ENCODE measurements around the gene IGSF11.
"Not testable (repeated sequence)": the region's sequence is repeated elsewhere in the genome, so short reads cannot be mapped to it uniquely, and the experiment has no call there.

Gene IGSF11

DNA sequence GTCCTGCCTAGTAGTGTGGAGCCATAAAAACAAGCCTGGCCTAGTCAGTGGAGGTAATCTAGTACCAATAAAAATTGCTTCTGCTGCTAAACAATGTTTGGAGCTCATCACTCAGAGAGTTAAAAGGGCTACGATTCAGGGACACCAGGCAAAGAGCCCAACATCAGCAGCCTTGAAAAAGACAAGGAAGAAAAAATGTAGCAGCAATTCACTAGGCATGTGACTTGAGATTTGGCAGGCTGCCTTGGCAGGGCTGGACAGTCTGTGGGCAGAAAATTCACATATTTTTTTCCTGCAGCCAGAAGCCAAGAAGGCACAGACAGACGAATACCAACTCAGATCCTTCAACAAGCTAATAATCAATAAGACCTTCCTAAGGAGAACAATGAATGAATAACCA is 47.2 kb downstream of the IGSF11 start:
- Histone ChIP-seq H3K9ac (ENCODE audit: low read length) (no peak overlapping the region), H3K4me3 (ENCODE audit: low read depth in 1 of 2, low read length in 2 of 2) (no peak overlapping the region), H3K27me3 (ENCODE audit: control insufficient read depth in 1 of 2, insufficient read depth in 2 of 2, low read length in 2 of 2) (no peaks in the 10 kb centered on the region), H3K4me1 (ENCODE audit: insufficient read depth, low read length) (peaks cover 25% of the 10 kb centered on the region), H3K36me3 (ENCODE audit: insufficient read depth, low read length) (no peaks in the 10 kb centered on the region), H3K9me3 (ENCODE audit: low read length) (no peaks in the 10 kb centered on the region), H3K27ac (ENCODE audit: low read depth, low read length) (no peak overlapping the region)

GRCh38 chr3:118986734-118987133 is 47.9 kb downstream of the IGSF11 start:
- Histone ChIP-seq H3K27me3 (ENCODE audit: control insufficient read depth in 1 of 2, insufficient read depth in 2 of 2, low read length in 2 of 2) (no peaks in the 10 kb centered on the region), H3K27ac (ENCODE audit: low read depth, low read length) (no peak overlapping the region), H3K4me1 (ENCODE audit: insufficient read depth, low read length) (peaks cover 25% of the 10 kb centered on the region), H3K4me3 (ENCODE audit: low read depth in 1 of 2, low read length in 2 of 2) (no peak overlapping the region), H3K9me3 (ENCODE audit: low read length) (no peaks in the 10 kb centered on the region), H3K36me3 (ENCODE audit: insufficient read depth, low read length) (no peaks in the 10 kb centered on the region), H3K9ac (ENCODE audit: low read length) (no peak overlapping the region)

- Histone ChIP-seq H3K27me3 (ENCODE audit: control insufficient read depth in 1 of 2, insufficient read depth in 2 of 2, low read length in 2 of 2) (no peaks in the 10 kb centered on the region), H3K4me1 (ENCODE audit: insufficient read depth, low read length) (peaks cover 19% of the 10 kb centered on the region), H3K9ac (ENCODE audit: low read length) (no peak overlapping the region), H3K9me3 (ENCODE audit: low read length) (no peaks in the 10 kb centered on the region), H3K36me3 (ENCODE audit: insufficient read depth, low read length) (no peaks in the 10 kb centered on the region), H3K4me3 (ENCODE audit: low read depth in 1 of 2, low read length in 2 of 2) (no peak overlapping the region), H3K27ac (ENCODE audit: low read depth, low read length) (no peak overlapping the region)
These were observed 49.9 kb downstream of the IGSF11 start for GRCh38 chr3:118984699-118985098.

DNA sequence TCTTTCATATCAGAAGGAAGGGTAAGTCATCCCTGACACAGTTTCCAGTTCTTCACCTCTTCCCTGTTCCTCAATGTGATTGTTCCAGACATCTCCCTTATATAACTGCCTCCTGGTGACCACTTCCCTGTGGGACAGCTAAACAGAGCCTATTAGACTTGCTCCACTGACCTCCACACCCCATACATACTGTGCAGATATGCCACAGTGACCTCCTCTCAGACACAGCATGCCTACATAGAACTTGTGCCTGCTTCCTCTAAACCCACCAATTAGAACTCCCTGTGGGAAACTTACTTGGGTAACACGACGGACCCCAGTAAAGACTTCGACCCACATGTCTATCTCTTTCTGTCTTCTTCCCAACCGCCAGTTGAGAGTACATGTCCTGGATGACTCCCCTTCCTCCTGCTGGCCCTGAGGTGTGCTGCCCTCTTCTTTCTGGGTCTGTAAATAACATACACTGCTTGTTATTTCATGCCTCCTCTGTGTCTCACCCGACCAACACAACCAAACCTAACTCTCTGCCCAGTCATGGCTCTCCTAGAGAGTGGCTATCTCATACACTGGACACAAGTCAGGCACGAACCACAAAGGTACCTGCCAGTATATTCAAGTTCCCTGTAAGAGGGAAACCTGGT is 53.0 kb downstream of the IGSF11 start:
- H3K4me1 ChIP-seq (ENCODE audit: insufficient read depth, low read length) = peaks cover 8% of the 10 kb centered on the region
- no peak overlapping the region for H3K4me3 ChIP-seq (ENCODE audit: low read depth in 1 of 2, low read length in 2 of 2)
- no peak overlapping the region for H3K27ac ChIP-seq (ENCODE audit: low read depth, low read length)
- no peaks in the 10 kb centered on the region for H3K9me3 ChIP-seq (ENCODE audit: low read length)
- no peaks in the 10 kb centered on the region for H3K27me3 ChIP-seq (ENCODE audit: control insufficient read depth in 1 of 2, insufficient read depth in 2 of 2, low read length in 2 of 2)
- no peak overlapping the region for H3K9ac ChIP-seq (ENCODE audit: low read length)
- no peaks in the 10 kb centered on the region for H3K36me3 ChIP-seq (ENCODE audit: insufficient read depth, low read length)

- no peak overlapping the region for H3K27ac ChIP-seq (ENCODE audit: low read depth, low read length)
- H3K36me3 ChIP-seq (ENCODE audit: insufficient read depth, low read length) = no peaks in the 10 kb centered on the region
- H3K4me1 ChIP-seq (ENCODE audit: insufficient read depth, low read length) = peaks cover under 1% of the 10 kb centered on the region
- H3K27me3 ChIP-seq (ENCODE audit: control insufficient read depth in 1 of 2, insufficient read depth in 2 of 2, low read length in 2 of 2) = no peaks in the 10 kb centered on the region
- no peak overlapping the region for H3K9ac ChIP-seq (ENCODE audit: low read length)
- H3K9me3 ChIP-seq (ENCODE audit: low read length) = no peaks in the 10 kb centered on the region
- no peak overlapping the region for H3K4me3 ChIP-seq (ENCODE audit: low read depth in 1 of 2, low read length in 2 of 2)
These were observed 53.8 kb downstream of the IGSF11 start for GRCh38 chr3:118980832-118981231.

- peaks cover 3% of the 10 kb centered on the region for H3K4me1 ChIP-seq (ENCODE audit: insufficient read depth, low read length)
- H3K36me3 ChIP-seq (ENCODE audit: insufficient read depth, low read length) = no peaks in the 10 kb centered on the region
- no peaks in the 10 kb centered on the region for H3K9me3 ChIP-seq (ENCODE audit: low read length)
- no peaks in the 10 kb centered on the region for H3K27me3 ChIP-seq (ENCODE audit: control insufficient read depth in 1 of 2, insufficient read depth in 2 of 2, low read length in 2 of 2)
- no peak overlapping the region for H3K9ac ChIP-seq (ENCODE audit: low read length)
- H3K4me3 ChIP-seq (ENCODE audit: low read depth in 1 of 2, low read length in 2 of 2) = no peak overlapping the region
- H3K27ac ChIP-seq (ENCODE audit: low read depth, low read length) = no peak overlapping the region
These were observed 56.3 kb downstream of the IGSF11 start for GRCh38 chr3:118978393-118978758.

DNA sequence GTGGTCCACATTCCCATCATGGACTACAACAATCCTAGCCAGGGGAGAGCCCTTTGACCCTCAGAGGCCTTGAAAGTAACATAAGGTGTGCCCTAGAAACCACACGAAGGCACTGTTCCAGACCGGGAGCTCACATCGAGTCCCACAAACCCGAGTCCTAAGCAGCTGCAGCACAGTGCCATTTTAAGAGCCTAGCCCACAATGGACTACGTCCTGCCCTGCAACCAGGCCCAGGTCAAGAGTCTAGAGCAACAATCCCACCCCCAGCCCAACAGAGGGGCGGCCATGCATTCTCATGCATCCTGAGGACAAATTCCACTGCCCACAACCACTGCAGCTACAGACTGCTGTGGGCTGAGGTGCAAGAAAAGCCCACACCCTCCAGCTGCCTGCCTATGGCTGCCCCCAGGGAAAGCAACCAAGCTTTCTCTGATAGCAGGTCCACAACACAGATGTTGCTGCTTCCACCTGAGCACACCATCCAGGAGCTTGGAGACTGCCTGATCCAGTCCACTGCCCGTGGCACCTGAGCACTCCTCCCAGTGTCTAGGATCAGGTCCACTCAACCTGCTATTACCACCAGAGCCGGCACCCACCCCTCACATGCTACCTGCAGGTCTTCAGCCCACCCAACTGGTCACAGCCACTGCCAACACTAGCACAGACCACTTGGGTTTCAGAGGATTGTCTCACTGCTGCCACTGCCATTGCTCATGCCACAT is 56.8 kb downstream of the IGSF11 start:
- Histone ChIP-seq H3K4me3 (ENCODE audit: low read depth in 1 of 2, low read length in 2 of 2) (no peak overlapping the region), H3K27me3 (ENCODE audit: control insufficient read depth in 1 of 2, insufficient read depth in 2 of 2, low read length in 2 of 2) (no peaks in the 10 kb centered on the region), H3K9ac (ENCODE audit: low read length) (no peak overlapping the region), H3K9me3 (ENCODE audit: low read length) (no peaks in the 10 kb centered on the region), H3K36me3 (ENCODE audit: insufficient read depth, low read length) (no peaks in the 10 kb centered on the region), H3K4me1 (ENCODE audit: insufficient read depth, low read length) (peaks cover 7% of the 10 kb centered on the region), H3K27ac (ENCODE audit: low read depth, low read length) (no peak overlapping the region)

GRCh38 chr3:118977118-118977517 is 57.5 kb downstream of the IGSF11 start:
- H3K9me3 ChIP-seq (ENCODE audit: low read length) = no peaks in the 10 kb centered on the region
- H3K27me3 ChIP-seq (ENCODE audit: control insufficient read depth in 1 of 2, insufficient read depth in 2 of 2, low read length in 2 of 2) = no peaks in the 10 kb centered on the region
- no peak overlapping the region for H3K4me3 ChIP-seq (ENCODE audit: low read depth in 1 of 2, low read length in 2 of 2)
- H3K36me3 ChIP-seq (ENCODE audit: insufficient read depth, low read length) = no peaks in the 10 kb centered on the region
- H3K9ac ChIP-seq (ENCODE audit: low read length) = no peak overlapping the region
- peaks cover 14% of the 10 kb centered on the region for H3K4me1 ChIP-seq (ENCODE audit: insufficient read depth, low read length)
- no peak overlapping the region for H3K27ac ChIP-seq (ENCODE audit: low read depth, low read length)

GRCh38 chr3:118975476-118975875 is 59.2 kb downstream of the IGSF11 start:
- not testable (repeated sequence) for H3K4me3 ChIP-seq (ENCODE audit: low read depth in 1 of 2, low read length in 2 of 2); H3K27ac ChIP-seq (ENCODE audit: low read depth, low read length)

DNA sequence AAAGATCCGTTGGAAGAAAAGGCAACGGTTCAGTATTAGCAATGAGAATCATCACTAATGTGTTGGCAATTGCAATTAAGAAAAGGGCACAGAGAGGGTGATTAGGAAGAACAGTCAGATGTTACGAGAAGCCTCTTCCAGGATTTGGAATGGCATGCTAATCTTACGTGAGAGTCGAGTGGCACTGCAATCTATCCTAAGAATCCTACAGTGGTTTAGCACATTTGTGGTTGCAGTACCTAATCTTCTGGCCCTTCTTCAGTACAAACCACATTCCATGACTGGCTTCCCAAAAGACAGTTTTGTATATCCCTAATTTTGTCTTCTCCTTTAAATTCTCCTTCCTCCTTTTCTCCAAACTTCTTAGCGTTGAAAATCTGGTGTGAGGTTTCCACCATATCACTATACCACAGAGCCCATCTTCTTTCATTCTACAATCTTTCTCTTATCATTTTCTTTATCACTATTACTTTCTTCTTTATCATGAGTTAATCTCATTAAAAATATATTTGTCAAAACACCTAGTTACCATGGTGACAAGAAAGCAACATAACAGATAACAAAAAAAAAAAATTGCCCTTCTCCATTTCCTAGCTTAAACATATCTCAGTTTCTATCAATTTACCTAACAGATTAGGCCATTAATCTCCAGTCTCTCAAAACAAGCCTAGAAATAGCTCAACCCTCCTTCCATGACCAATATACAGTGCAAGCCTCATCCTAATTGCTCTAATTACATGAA is 60.1 kb downstream of the IGSF11 start:
- H3K27ac ChIP-seq (ENCODE audit: low read depth, low read length) = no peak overlapping the region
- no peaks in the 10 kb centered on the region for H3K27me3 ChIP-seq (ENCODE audit: control insufficient read depth in 1 of 2, insufficient read depth in 2 of 2, low read length in 2 of 2)
- no peaks in the 10 kb centered on the region for H3K36me3 ChIP-seq (ENCODE audit: insufficient read depth, low read length)
- no peak overlapping the region for H3K4me3 ChIP-seq (ENCODE audit: low read depth in 1 of 2, low read length in 2 of 2)
- peaks cover 15% of the 10 kb centered on the region for H3K4me1 ChIP-seq (ENCODE audit: insufficient read depth, low read length)
- no peaks in the 10 kb centered on the region for H3K9me3 ChIP-seq (ENCODE audit: low read length)
- H3K9ac ChIP-seq (ENCODE audit: low read length) = no peak overlapping the region

More at GRCh38 chr3:118975476-118975875, 59.2 kb downstream of the IGSF11 start:
- H3K27me3 ChIP-seq (ENCODE audit: control insufficient read depth in 1 of 2, insufficient read depth in 2 of 2, low read length in 2 of 2); H3K36me3 ChIP-seq (ENCODE audit: insufficient read depth, low read length); H3K9me3 ChIP-seq (ENCODE audit: low read length); H3K9ac ChIP-seq (ENCODE audit: low read length): not testable (repeated sequence)
- peaks cover 15% of the 10 kb centered on the region for H3K4me1 ChIP-seq (ENCODE audit: insufficient read depth, low read length)

- no peak overlapping the region for H3K27ac ChIP-seq (ENCODE audit: low read depth, low read length)
- no peaks in the 10 kb centered on the region for H3K27me3 ChIP-seq (ENCODE audit: control insufficient read depth in 1 of 2, insufficient read depth in 2 of 2, low read length in 2 of 2)
- H3K9ac ChIP-seq (ENCODE audit: low read length) = no peak overlapping the region
- H3K4me1 ChIP-seq (ENCODE audit: insufficient read depth, low read length) = peaks cover 15% of the 10 kb centered on the region
- H3K36me3 ChIP-seq (ENCODE audit: insufficient read depth, low read length) = no peaks in the 10 kb centered on the region
- H3K4me3 ChIP-seq (ENCODE audit: low read depth in 1 of 2, low read length in 2 of 2) = no peak overlapping the region
- no peaks in the 10 kb centered on the region for H3K9me3 ChIP-seq (ENCODE audit: low read length)
These were observed 61.6 kb downstream of the IGSF11 start for GRCh38 chr3:118973050-118973449.

Measured in muscle layer of colon (tissue), 2 donors.